ENCODE data around the gene IL32. TPM values are rescaled to one million over a fixed set of nuclear protein-coding genes. Genes with fewer than 3 reads are reported as not detected.
"Not testable (repeated sequence)": the region's sequence is repeated elsewhere in the genome, so short reads cannot be mapped to it uniquely, and the experiment has no call there.

The IL32 gene
- total RNA-seq, 1 donor from 2014 or later = 646 TPM

DNA sequence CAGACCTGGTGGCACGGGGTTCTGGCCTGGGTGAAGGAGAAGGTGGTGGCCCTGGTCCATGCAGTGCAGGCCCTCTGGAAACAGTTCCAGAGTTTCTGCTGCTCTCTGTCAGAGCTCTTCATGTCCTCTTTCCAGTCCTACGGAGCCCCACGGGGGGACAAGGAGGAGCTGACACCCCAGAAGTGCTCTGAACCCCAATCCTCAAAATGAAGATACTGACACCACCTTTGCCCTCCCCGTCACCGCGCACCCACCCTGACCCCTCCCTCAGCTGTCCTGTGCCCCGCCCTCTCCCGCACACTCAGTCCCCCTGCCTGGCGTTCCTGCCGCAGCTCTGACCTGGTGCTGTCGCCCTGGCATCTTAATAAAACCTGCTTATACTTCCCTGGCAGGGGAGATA, 3.7 kb downstream of the IL32 start:
- DNase-seq (ENCODE audit: low read depth) = not testable (repeated sequence)

DNA sequence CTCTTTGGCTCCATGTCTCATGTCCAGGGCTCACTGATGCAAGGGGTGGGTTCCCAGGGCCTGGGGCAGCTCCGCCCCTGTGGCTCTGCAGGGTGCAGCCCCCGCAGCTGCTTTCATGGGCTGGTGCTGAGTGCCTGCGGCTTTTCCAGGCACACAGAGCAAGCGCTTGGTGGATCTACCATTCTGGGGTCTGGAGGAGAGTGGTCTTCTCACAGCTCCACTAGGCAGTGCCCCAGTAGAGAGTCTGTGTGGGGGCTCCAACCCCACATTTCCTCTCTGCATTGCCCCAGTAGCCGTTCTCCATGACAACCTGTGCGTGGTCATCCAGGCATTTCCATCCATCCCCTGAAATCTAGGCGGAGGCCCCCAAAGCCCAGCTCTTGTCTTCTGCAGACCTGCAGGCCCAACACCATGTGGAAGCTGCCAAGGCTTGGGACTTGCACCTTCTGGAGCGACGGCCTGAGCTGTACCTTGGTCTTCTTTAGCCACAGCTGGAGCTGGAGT, 5.2 kb downstream of the IL32 start:
- DNase-seq (ENCODE audit: low read depth) = no peak

DNA sequence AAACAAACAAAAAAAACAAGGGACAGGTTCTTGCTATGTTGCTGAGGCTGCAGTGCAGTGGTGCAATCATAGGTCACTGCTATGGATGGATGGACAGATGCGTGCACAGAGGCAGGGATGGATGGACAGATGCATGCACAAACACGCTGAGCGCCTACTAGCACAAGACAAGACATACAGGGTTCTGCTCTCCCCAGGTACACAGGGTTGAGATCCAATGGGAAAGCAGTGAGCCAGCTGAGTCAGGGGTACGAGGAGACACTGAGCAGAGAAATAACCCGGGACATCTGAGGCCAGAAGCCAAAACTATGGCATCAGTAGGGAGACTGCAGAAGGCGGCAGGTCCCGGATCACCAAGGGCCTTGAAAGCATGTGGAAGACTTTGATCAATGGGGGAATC, 6.2 kb downstream of the IL32 start:
- DNase-seq (ENCODE audit: low read depth) = no peak

DNA sequence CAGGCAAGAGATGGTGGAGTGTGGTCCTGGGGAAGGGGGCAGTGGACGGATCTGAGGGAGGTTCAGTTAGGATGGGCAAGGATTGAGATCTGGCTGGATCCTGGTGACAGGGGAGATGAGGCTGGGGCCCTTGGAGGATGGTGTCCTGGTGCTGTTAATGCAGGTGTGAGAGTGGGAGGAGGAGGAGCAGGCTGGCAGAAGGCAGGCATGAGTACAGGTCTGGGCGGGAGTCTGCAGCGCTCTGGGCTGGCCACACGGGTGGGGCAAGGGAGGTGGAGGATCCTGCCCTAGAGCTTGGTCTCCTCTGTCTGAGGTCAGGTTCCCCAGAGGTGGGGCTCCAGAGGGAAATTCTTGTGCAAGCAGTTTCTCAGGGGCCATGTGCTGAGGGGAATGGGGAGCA, 6.7 kb downstream of the IL32 start:
- DNase-seq (ENCODE audit: low read depth) = not testable (repeated sequence)

DNA sequence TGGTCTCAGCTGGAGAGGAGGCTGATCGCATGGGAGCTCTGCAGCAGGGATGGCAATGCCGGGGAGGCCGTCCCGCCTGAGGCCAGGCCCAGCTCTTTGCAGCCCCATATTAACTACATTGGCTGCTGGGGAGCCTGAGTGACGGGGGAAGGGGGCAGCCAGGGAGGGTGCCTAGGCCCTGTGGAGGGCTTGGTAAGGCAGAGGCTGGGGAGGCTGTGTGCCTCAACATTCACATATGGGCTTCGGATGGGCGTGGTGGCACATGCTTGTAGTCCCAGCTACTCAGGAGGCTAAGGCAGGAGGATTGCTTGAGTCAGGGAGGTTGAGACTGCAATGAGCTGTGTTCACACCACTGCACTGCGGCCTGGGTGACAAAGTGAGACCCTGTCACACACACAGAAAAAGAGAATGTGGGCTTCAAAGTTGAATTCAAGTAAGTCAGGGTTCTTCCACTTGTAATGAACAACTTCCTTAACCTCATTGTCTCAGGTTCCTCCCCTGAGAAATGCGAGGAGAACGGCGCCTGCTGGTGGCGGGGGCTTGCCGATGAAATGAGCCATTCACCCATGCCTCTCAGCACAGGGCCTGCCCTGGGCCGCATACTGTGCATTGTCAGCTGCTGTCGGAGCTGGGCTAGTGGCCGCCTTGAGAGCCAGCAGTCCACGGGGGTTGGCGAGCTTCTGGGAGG, 7.3 kb downstream of the IL32 start:
- not testable (repeated sequence) for DNase-seq (ENCODE audit: low read depth)

DNA sequence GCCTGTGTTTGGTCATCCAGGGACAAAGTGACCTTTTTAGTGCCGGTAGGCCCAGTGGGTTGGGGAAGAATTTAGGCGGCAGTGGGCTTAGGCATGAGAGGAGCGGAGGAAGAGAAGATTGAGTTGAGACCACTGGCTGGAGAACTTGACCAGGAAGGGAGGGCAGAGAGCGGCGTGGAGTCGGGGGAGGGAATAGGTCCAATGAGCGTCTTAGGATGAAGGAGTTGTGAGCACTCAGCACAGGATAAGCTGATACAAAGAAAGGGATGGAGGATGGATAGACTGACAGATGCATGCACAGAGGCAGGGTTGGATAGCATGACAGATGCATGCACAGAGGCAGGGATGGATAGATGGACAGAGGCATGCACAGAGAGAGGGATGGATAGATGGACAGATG, 8.0 kb downstream of the IL32 start:
- DNase-seq (ENCODE audit: low read depth) = no peak

DNA sequence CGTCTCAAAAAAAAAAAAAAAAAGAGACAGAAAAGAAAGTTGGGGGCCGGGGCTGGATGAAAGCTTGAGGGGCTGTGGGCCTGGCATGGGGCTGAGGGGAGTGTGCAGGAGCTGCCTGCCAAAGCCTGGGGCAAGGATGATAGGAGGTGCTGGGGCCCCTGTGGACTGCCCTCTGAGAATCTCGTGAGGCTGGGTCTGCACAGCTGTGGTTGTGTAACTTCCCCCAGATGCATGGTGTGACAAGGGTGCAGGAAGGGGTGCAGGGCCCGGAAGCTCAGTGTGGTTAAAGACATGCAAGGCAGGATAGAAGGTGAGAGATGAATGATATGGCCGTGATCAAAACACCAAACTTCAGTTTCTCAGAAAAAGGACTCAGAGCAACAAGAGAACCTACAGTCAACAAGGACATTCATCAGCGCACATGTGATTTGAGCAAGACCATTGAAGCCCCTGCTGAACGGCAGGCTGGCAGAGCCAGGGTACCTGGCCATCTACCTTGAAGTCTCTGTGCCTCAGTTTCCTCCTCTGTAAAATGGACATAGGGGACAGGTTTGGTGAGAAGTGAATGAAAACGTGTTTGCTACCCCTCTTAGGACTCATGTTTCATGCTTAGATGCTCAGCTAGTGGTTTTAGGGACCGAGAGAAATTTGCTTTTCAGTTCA, 9.6 kb downstream of the IL32 start:
- no peak for DNase-seq (ENCODE audit: low read depth)

DNA sequence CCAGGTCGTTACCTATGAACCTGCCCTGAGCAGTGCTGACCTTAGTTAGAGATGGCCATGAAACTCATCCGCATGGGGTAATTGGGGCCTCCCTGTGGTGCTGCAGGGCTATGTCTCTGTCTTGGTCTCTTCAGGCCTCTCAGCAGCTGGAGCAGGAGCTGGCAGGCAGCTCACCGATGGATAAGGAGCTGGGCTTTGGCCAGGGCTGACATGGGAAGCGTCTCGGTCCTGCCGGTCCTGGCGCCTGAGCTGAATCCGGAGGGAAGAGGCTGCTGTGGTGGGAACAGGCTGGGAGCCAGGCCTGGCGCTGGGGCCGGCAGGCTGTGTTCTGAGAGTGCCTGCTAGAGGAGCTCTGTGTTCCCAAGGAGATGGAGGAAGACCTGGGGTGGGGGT, 10.1 kb downstream of the IL32 start:
- no peak for DNase-seq (ENCODE audit: low read depth)

DNA sequence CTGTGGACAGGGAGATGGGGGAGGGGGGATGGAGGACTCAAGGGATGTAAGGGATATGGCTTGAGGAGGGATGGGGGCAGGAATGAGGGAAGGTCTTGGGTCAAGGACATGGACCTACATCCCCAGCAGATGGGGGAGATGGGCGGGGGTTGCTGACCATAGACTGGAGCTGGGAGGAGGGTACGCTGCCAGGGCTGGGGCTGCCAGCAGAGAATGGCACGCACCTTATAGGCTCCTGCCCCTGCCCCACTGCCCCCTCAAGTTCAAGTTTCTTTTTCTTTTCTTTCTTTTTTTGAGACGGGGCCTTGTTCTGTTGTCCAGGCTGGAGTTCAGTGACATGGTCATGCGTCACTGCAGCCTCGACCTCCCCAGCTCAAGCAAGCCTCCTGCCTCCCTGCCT, 10.5 kb downstream of the IL32 start:
- not testable (repeated sequence) for DNase-seq (ENCODE audit: low read depth)

DNA sequence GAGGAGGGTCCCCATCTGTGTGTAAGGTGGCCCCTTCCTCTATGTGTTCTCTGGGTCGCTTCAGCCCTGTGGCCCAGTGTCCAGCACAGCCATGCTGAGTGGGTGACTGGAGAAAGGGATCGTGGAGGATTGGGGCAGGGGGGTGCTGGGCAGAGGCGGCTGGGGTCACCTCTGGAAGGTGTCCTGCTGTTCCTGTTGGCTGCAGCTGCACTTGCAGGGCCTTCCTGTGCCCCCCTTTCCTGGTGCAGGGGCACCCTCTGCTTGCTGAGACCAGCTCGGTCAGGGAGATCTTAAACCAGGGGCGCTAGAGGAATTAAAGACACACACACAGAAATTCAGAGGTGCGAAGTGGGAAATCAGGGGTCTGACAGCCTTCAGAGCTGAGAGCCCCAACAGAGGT, 11.1 kb downstream of the IL32 start:
- no peak for DNase-seq (ENCODE audit: low read depth)

DNA sequence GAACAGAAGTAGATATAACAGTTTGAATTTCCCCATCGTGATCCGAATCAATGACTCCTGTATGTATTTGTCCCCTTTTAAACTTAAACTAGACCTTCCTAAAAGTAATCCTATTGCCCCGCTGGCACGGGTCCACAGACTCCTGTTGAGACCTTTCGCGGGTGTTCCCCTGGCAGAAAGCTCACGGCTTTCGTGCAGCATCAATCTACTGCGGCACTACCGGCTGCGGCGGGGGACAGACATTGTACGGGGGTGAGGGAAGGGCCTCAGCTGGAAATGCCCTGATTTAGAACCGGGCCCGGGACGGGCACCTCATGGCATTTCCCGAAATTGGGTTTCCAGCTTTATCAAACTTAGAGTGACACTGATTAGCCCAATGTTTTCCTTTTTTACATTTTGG, 14.6 kb downstream of the IL32 start:
- no peak for DNase-seq (ENCODE audit: low read depth)

DNA sequence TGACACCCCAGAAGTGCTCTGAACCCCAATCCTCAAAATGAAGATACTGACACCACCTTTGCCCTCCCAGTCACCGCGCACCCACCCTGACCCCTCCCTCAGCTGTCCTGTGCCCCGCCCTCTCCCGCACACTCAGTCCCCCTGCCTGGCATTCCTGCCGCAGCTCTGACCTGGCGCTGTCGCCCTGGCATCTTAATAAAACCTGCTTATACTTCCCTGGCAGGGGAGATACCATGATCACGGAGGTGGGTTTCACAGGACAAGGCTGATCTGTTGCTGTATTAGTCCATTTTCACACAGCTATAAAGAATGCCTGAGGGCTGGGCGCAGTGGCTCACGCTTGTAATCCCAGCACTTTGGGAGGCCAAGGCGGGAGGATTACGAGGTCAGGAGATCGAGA, 16.5 kb downstream of the IL32 start:
- DNase-seq (ENCODE audit: low read depth) = not testable (repeated sequence)

DNA sequence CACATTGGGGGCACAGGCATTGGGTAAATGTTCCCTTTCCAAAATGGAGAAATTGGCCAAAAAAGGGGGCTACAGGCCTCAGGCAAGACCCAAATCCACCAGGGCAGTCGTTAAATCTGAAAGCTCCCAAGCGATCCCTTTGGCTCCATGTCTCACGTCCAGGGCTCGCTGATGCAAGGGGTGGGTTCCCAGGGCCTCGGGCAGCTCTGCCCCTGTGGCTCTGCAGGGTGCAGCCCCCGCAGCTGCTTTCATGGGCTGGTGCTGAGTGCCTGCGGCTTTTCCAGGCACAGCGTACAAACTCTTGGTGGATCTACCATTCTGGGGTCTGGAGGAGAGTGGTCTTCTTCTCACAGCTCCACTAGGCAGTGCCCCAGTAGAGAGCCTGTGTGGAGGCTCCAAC, 18.0 kb downstream of the IL32 start:
- DNase-seq (ENCODE audit: low read depth) = not testable (repeated sequence)

DNA sequence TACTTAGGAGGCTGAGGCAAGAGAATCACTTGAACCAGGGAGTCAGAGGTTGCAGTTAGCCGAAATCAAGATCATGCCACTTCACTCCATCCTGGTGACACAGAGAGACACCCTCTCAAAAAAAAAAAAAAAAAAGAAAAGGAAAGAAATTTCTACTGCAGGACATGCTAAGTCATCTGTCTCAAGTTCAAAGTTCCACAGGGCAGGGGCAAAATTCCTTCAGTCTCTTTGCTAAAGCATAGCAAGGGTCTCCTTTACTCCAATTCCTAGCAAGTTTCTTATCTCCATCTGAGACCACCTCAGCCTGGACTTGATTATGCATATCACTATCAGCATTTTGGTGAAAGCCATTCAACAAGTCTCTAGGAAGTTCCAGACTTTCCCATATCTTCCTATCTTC, 19.1 kb downstream of the IL32 start:
- DNase-seq (ENCODE audit: low read depth) = no peak

DNA sequence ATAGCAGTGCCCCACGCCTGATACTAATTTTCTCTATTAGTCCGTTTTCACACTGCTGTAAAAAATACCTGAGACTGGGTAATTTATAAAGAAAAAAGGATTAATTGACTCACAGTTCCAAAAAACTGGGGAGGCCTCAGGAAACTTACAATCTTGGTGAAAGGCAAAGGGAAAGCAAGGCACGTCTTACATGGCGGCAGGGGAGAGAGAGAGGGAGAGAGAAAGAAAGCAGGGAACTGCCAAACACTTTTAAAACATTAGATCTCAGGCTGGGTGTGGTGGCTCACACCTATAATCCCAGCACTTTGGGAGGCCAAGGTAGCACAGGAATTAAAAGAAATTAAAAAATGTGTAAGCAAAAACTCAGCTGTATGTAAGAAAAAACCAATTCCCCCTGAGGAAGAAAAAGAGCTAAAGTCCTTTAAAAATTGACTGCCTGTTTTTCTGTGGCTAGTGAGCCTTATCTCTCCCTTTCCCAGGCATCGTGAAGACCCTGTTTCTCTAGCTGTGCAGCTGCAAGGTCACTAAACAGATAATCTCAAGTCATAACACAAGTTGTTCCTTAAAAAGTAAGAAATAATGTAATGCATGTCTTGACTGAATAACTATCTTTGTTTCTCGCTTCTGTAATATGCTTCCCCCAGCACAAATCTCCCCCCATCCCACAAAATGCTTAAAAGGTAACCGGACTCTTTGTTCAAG, 19.7 kb downstream of the IL32 start:
- no peak for DNase-seq (ENCODE audit: low read depth)

DNA sequence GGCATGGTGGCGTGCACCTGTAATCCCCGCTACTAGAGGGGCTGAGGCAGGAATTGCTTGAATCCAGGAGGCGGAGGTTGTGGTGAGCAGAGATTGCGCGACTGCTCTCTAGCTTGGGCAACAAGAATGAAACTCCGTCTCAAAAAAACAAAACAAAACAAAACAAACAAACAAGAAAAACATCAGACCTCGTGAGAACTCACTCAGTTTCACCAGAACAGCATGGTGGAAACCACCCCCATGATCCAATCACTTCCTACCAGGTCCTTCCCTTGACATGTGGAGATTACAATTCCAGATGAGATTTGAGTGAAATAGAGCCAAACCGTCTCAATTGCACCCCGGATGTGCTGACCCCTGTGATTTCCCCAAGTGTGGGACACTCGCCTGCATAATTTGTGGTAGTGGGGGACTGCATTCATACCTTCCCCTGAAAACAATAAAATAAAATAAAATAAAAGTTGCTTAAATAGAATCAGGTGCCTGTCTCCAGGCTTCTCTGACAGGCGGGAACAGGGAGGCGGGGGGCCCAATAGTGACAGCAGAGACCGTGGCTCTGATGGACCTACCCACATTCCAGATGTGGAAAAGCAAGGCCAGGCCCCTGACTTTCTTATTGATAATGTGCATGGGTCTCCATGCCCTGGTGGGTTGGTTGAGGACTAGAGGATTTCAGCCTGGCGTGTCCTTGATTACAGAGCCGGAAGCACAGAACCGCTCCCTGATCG, 20.6 kb downstream of the IL32 start:
- DNase-seq (ENCODE audit: low read depth) = no peak

DNA sequence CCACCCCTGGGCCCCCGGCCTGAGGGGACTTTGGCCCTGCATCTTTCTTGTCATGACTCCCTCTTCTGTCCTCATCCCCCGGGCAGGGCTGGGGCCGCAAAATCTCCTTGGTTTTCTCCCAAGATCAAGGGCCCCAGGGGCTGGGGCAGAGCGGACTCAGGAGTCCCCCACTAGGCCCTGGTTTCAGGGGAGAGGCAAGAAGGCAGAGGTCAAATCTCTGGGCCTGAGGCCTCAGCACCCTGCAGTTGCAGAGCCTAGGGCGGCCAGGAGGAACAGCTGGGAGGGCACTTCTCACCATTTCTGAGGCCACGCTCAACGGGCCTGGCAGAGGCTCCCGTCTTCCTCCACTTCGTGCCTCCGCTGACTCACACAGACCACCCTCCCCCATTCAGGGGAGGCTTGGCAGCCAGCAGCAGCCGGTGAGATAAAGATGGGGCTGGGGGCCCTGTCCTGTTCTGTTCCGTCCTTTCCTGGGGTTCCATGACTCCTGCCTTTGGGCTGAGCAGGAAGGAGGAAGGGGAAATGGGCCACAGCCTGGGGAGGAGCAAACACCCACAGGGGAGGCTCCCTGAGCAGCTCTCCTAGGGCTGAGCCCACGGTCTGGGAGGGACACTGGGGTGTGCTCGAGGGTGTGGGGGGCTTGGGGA, 21.3 kb downstream of the IL32 start:
- no peak for DNase-seq (ENCODE audit: low read depth)

DNA sequence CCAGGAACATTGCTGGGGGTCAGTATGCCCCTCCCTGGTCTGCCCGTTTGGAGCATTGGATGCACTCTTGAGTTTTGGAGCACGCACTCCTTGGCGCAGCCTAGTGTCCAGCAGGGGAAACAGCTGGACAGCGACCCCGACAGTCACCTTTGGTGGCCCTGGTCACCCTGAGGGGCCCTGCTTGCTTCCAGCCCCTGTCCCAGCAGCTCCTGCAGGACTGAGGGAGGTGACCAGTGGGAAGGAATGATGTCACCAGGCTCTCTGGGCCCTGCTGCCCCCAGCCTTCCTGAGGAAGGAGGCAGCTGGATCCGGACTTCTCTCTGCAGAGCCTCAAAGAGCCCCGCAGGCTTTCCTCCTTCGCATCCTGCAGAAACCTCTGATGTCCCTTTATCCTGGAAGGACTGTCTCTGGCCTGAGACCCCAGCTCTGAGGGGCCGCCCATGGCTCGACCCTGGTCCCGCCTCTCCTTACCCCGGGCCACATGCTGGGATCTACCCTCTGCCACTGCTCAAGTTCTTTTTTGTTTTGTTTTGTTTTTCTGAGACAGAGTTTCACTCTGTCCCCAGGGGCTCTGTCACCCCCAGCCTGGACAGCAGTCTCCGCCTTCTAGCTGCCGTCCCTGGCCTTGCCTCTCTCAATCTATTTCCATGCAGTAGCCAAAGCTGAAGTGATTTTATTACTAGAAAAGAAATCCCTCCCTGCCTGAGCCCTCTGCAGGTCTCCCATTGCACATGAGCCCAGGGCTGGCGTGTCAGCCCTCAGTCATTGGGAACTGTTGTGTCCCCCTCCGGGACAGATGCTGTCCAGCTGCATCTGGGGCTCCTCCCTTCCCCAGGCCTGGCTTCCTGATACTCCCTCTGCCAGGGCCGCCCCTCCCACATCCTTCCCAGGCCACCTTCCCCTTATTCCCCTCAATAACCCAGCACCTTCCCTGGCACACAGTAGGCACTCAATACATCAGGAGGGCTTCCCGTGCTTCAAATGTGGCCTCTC, 22.1 kb downstream of the IL32 start:
- DNase-seq (ENCODE audit: low read depth) = no peak

DNA sequence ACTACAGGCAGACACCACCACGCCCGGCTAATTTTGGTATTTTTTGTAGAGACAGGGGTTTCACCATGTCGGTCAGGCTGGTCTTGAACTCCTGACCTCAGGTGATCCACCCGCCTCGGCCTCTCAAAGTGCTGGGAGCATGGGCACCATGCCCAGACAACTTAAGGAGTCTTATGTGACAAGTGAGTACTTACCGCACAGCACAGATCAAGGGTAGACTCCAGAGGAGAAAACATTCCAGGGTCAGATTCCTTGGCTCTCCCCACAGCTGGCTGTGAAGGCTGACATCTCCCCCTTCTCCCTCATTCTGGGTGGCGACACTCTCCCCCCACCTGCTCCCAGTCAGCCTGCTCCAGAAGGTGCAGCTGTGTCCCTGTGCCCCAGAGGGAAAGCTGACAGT, 23.0 kb downstream of the IL32 start:
- no peak for DNase-seq (ENCODE audit: low read depth)
